Measurements from ENCODE around the gene MINK1.

DNA sequence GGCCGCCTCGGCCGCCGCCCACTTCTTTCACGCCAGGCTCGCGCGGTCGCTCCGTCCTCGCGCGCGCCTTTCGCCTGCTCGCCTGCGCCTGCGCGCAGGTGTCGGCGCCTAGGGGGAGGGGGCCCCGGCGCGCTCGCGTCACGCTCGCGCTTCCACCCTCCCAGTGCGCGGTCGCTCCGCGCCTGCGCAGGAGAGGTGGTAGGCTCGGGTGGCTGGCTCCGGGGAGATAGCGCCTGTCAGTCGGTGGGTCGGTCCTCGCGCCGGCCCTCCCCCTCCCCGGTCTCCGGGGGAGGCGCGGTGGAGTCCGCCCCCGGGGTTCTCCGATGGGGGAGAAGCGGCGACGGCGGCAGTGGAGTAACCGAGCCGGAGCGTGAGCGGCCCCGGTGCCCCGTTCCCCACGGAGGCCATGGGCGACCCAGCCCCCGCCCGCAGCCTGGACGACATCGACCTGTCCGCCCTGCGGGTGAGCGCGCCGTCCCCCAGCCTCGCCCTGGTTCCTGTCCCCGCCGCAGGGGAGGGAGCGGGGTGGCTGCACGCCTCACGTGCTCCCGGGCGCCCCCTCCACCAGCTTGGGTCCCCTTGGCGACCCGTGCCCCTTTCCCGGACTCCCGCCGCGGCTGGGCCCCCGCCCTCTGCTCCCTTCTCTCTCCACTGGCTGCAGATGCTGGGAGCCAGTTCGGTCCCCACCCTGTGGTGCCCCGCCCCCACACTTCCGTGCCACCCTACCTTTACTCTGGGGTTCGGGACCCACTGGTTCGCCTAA, at the start of gene MINK1:
- TF ChIP-seq, protein P1, sequence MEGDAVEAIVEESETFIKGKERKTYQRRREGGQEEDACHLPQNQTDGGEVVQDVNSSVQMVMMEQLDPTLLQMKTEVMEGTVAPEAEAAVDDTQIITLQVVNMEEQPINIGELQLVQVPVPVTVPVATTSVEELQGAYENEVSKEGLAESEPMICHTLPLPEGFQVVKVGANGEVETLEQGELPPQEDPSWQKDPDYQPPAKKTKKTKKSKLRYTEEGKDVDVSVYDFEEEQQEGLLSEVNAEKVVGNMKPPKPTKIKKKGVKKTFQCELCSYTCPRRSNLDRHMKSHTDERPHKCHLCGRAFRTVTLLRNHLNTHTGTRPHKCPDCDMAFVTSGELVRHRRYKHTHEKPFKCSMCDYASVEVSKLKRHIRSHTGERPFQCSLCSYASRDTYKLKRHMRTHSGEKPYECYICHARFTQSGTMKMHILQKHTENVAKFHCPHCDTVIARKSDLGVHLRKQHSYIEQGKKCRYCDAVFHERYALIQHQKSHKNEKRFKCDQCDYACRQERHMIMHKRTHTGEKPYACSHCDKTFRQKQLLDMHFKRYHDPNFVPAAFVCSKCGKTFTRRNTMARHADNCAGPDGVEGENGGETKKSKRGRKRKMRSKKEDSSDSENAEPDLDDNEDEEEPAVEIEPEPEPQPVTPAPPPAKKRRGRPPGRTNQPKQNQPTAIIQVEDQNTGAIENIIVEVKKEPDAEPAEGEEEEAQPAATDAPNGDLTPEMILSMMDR (IDR thresholded peaks at IDR 0.05), result no peak
- TF ChIP-seq EZH2 (IDR thresholded peaks at IDR 0.05; ENCODE audit: borderline replicate concordance, insufficient read depth, low read depth, low read length, poor library complexity, severe bottlenecking), result no peak
